NB4 (cell line): ENCODE results near the gene MT1M.

ENCODE experiments used
- DNase-seq: peaks from one replicate; pipeline ENCODE4 v3.0.0; 2010; ENCODE audit warnings: low read depth
- H3K4me3 ChIP-seq: one replicate; pipeline ENCODE4 v1.5.1; 2011; ENCODE audit warnings: mild to moderate bottlenecking, low read depth, low read length, moderate library complexity
- CTCF ChIP-seq: IDR thresholded peaks from one replicate; pipeline ENCODE4 v1.5.1; 2012; ENCODE audit warnings: low read depth, low read length
- MAX ChIP-seq: IDR thresholded peaks from 2 replicates; pipeline ENCODE4 v1.6.1; 2011; ENCODE audit warnings: low read depth, low read length
- MYC ChIP-seq: IDR thresholded peaks from 2 replicates; pipeline ENCODE4 v1.6.1; 2011; ENCODE audit warnings: low read depth, low read length
- POLR2A ChIP-seq: IDR thresholded peaks from 2 replicates; pipeline ENCODE4 v1.6.1; 2011; ENCODE audit warnings: mild to moderate bottlenecking; ENCODE audit not compliant: insufficient read length; ENCODE audit errors: extremely low read depth

MT1M gene

GRCh38 chr16:56631197-56631596, 1.3 kb upstream of the MT1M start:
- TF ChIP-seq MAX (no peak), CTCF (no peak)
- DNase-seq: no peak
- no peak overlapping the region for H3K4me3 ChIP-seq

GRCh38 chr16:56631832-56632155, 665 bp upstream of the MT1M start:
- no peak for DNase-seq
- H3K4me3 ChIP-seq: no peak overlapping the region
- no peak for TF ChIP-seq POLR2A
- TF ChIP-seq CTCF: no peak
- no peak for TF ChIP-seq MYC
- no peak for TF ChIP-seq MAX

- TF ChIP-seq MYC (no peak), MAX (no peak), CTCF (no peak), POLR2A (no peak)
- H3K4me3 ChIP-seq: no peak overlapping the region
- no peak for DNase-seq
These were observed 448 bp downstream of the MT1M start for GRCh38 chr16:56632848-56633365.

- TF ChIP-seq CTCF (no peak), MAX (no peak)
- DNase-seq: no peak
- no peak overlapping the region for H3K4me3 ChIP-seq
These were observed 1.1 kb downstream of the MT1M start for GRCh38 chr16:56633535-56633934.

- no peak overlapping the region for H3K4me3 ChIP-seq
- TF ChIP-seq MAX (no peak), MYC (no peak), CTCF (no peak), POLR2A (no peak)
- DNase-seq: no peak
These were observed 2.4 kb downstream of the MT1M start for GRCh38 chr16:56634715-56635440.

- TF ChIP-seq MAX: no peak
- no peak for TF ChIP-seq MYC
- TF ChIP-seq CTCF: no peak
- no peak for TF ChIP-seq POLR2A
- no peak overlapping the region for H3K4me3 ChIP-seq
These were observed 3.0 kb downstream of the MT1M start for GRCh38 chr16:56635441-56635967.

More at GRCh38 chr16:56635441-56635967, 3.0 kb downstream of the MT1M start:
- DNase-seq: no peak
